GM12865 (cell line): Measurements from ENCODE around the gene CEMIP.

Experiments
- DNase-seq: peaks from one replicate; pipeline ENCODE4 v3.0.0; 2010; ENCODE audit warnings: low read depth
- H3K4me3 ChIP-seq: 2 replicates; pipeline ENCODE4 v1.5.1; 2011; ENCODE audit warnings: mild to moderate bottlenecking, low read depth, low read length, control low read depth
- TF ChIP-seq, protein P1 (sequence below): IDR thresholded peaks from 2 replicates; pipeline ENCODE4 v1.5.1; 2011; ENCODE audit warnings: low read length, control low read depth, low read depth, inconsistent platforms; ENCODE audit not compliant: insufficient read depth; ENCODE audit errors: missing control alignments

Gene CEMIP

DNA sequence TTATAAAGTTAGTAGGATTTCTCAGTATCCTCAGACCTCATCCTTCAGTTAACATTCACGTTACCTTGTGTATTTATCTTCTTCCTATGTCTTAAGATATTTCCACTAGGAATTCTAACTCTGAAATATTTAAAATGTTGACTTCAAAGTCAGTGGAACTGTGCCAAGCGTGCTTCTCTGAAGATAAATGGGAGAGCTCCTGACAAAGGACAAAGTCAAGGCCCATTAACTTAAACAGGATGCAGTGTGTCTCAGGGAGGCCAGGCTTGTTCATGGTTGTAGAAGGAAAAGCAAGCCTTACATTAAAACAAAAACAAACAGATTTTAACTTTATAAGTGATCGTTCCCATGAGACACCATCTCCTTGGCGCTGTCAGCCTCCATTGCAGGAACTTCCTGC lies 42.6 kb upstream of the CEMIP start:
- H3K4me3 ChIP-seq = no peak overlapping the region
- TF ChIP-seq, protein P1, sequence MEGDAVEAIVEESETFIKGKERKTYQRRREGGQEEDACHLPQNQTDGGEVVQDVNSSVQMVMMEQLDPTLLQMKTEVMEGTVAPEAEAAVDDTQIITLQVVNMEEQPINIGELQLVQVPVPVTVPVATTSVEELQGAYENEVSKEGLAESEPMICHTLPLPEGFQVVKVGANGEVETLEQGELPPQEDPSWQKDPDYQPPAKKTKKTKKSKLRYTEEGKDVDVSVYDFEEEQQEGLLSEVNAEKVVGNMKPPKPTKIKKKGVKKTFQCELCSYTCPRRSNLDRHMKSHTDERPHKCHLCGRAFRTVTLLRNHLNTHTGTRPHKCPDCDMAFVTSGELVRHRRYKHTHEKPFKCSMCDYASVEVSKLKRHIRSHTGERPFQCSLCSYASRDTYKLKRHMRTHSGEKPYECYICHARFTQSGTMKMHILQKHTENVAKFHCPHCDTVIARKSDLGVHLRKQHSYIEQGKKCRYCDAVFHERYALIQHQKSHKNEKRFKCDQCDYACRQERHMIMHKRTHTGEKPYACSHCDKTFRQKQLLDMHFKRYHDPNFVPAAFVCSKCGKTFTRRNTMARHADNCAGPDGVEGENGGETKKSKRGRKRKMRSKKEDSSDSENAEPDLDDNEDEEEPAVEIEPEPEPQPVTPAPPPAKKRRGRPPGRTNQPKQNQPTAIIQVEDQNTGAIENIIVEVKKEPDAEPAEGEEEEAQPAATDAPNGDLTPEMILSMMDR = no peak
- no peak for DNase-seq

DNA sequence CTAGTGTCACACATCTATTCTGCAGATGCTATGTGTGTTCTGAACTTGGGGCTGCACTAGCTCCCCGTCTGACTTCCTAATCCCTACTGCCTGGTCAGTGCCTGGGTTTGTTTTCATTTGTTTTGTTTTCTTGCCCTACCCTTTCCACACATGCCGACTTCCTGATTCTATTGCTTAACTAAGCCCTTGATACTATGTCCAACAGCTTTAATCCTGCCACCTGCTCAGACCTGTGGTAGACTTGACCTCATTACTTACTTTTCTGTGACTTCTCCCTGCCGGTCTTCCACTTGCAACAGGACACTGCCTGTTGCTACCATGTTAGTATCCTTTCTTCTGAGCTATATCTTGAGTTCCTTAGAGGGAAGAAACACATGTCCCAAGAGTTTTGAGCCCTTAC lies 39.3 kb upstream of the CEMIP start:
- H3K4me3 ChIP-seq = no peak overlapping the region
- TF ChIP-seq, protein P1 = no peak
- DNase-seq = no peak

DNA sequence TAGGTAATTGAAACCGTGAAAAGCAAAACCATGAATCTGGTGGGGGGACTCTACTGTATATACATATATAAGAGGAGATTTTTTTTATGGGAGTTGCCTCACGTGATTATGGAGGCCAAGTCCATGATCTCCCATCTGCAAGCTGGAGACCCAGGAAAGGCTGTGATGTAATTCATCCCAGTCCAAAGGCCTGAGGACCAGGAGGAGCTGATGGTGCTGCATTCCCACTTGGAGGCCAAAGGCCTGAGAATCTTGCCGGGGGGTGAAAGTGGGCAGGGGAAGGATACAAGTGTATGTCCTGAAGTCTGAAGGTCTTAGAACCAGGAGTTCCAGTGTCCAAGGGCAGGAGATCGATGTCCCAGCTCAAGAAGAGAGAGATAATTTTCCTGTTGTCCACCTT lies 37.1 kb upstream of the CEMIP start:
- no peak overlapping the region for H3K4me3 ChIP-seq
- TF ChIP-seq, protein P1 = no peak
- DNase-seq = no peak

DNA sequence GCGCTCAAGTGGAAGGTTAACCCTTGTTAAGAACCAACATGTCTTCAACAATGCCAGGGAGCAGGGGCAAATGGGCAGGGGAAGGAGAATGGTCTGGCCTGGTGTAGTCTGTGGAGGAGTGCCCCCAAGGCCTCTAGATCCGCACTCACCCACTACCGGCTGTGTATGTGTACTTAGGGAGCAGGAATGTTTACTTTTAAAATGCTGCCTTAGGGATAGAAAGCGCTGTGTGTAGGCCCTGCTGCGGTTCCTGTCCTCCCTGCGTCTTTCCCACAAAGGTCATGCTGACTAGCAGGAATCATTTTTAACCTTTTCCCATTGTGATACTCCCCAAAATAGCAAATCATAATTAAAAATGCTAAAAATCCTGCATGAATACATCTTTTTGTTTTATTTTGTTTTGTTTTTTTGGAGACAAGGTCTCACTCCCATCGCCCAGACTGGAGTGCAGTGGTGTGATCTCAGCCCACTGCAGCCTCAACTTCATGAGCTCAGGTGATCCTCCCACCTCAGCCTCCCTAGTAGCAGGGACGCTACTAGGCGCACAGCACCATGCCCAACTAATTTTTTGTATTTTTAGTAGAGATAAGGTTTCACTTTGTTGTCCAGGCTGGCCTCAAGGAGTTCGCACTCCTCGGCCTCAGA lies 35.9 kb upstream of the CEMIP start:
- H3K4me3 ChIP-seq = no peak overlapping the region
- TF ChIP-seq, protein P1 = no peak
- DNase-seq = no peak

DNA sequence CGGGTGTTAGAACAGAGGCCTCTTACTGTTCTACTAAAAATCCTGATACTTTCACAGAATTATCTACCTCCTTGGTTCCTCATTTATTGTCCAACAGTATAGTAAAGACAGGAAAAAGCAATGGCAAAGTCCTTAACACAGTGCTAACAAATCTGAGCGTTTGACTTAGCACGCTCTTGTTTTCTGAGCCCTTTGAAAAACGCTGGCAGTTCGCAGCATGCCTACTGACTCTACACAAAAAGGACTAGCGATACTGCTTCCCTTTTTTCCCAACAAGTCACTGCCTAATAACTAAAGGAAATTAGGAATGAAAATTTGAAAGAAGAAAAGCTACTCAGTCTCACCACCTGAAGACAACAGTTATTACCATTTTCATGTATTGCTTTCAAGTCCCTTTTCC lies 34.8 kb upstream of the CEMIP start:
- TF ChIP-seq, protein P1 = no peak
- DNase-seq = no peak
- no peak overlapping the region for H3K4me3 ChIP-seq

DNA sequence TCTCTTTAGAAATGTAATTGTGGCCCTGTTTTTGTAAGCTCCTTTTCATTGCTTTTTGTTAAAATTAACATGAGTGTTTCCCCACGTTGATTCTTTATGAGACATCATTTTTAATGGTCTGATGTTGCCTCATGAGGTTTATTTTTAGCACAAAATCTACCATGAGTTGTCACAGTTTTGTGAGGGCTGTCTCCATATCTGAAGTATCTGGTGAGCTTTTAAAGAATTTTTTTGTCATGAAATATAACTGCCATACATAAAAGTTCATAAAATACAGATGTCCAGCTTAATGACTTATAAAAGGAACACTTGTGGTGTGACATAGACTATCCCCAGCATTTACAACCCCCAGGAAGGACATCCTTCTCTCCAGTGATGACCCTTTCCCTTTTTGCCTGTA lies 34.3 kb upstream of the CEMIP start:
- no peak overlapping the region for H3K4me3 ChIP-seq
- DNase-seq = no peak
- TF ChIP-seq, protein P1 = no peak

DNA sequence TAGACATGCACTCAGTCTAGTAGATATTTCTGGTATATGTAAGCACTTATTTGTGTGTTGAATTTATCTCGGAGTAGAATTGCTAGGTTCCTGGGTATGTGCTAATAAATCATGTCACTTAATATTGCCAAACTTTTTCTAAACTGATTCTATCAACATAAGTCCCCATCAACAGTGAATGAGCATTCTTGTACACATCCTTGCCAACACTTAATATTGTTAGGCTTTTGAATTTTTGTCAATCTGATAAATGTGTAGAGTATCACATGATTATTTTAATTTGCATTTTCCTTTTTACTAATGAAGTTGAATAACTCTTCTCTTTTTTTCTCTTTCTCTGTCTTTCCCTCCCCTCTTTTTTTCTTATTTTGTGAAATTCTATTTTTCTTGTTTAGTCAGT lies 33.3 kb upstream of the CEMIP start:
- TF ChIP-seq, protein P1 = no peak
- no peak overlapping the region for H3K4me3 ChIP-seq
- DNase-seq = no peak
